Adrenal gland (tissue), 12 donors: ENCODE measurements around the gene TMEM156. TPM values are rescaled to one million over a fixed set of nuclear protein-coding genes. Genes with fewer than 3 reads are reported as not detected.

ENCODE experiments used
- DNase-seq, 7 donors: peaks; one replicate each; pipeline ENCODE4 v3.0.0-alpha.2; 2019 to 2020
- H3K27ac ChIP-seq, 5 donors: fragments of 200-600 bp; sonication (generic) in 4 of 5; 1 replicate in 3 of 5; 2 replicates in 2 of 5; pipeline versions ENCODE4 v1.5.1 to v1.8.0; 2016 to 2020; ENCODE audit warnings: mild to moderate bottlenecking in 1 of 5
- H3K27me3 ChIP-seq: fragments of 200-600 bp; 2 replicates; pipeline ENCODE4 v1.8.0; 2021
- H3K36me3 ChIP-seq, 2 donors: fragments of 200-600 bp; replicated peaks in 1 of 2; 1 replicate in 1 of 2; 2 replicates in 1 of 2; pipeline versions ENCODE4 v1.5.1 to v1.8.0; 2018 to 2022
- H3K4me1 ChIP-seq, 2 donors: fragments of 200-600 bp; replicated peaks in 1 of 2; 1 replicate in 1 of 2; 2 replicates in 1 of 2; pipeline versions ENCODE4 v1.5.1 to v1.8.0; 2018 to 2021
- H3K4me3 ChIP-seq, 4 donors: fragments of 200-600 bp; sonication (generic) in 3 of 4; one replicate each; pipeline ENCODE4 v1.5.1; 2016 to 2018
- H3K9me3 ChIP-seq, 3 donors: fragments of 200-600 bp; sonication (generic) in 1 of 3; replicated peaks in 1 of 3; 1 replicate in 2 of 3; 2 replicates in 1 of 3; pipeline versions ENCODE4 v1.5.1 to v1.8.0; 2016 to 2021
- POLR2A ChIP-seq, 2 donors: fragments of 450-650 bp; IDR thresholded peaks; one replicate each; pipeline ENCODE4 v1.6.1; 2017; ENCODE audit warnings: antibody characterized with exemption in 2 of 2, mild to moderate bottlenecking in 2 of 2, moderate library complexity in 1 of 2
- WGBS, 4 donors: extraction: QIAGEN DNeasy Blood & Tissue Kit in 2 of 4; methylation state at CpG; one replicate each; pipeline versions ENCODE4 v1.1.5 to v1.1.7; 2013 to 2017; 5-methylcytosine and 5-hydroxymethylcytosine counted together
- intact Hi-C, 2 donors: fragments of 100-400 bp; cut with DNase I; formaldehyde crosslinking; loops; one replicate each; pipeline versions ENCODE4 v1.14.1 to v1.15.0; 2022 to 2023
- polyA plus RNA-seq, 3 donors: library from polyadenylated mRNA; stranded (reverse); fragments of 200-250 nt in 2 of 3; fragments of 350-450 nt in 1 of 3; fragmentation: Illumina TruSeq in 1 of 3; extraction: RNeasy Lipid Tissue Mini Kit (QIAGEN cat#74804) in 1 of 3; gene quantifications; one replicate each; pipeline ENCODE4 v1.2.3, GENCODE V29; 2013 to 2014
- total RNA-seq, 9 donors: library from RNA; depleted of rRNA in 4 of 9; stranded (reverse); fragments of >200 nt in 4 of 9; fragments of 120-200 nt in 1 of 9; fragmentation: NEBNext Ultra II Directional in 1 of 9; extraction: Animal tissue kit (Norgen Biotek cat#: 25700) in 1 of 9; gene quantifications; one replicate each; pipeline versions ENCODE4 v1.1.0 to v1.2.4, GENCODE V29; 2013 to 2023
- TF ChIP-seq, protein P1 (sequence below), 6 experiments: fragments of 450-650 bp in 4 of 6; fragments of 200-600 bp in 2 of 6; sonication (generic) in 1 of 6; IDR thresholded peaks; 1 replicate in 5 of 6; 2 replicates in 1 of 6; pipeline versions ENCODE4 v1.5.1 to v1.8.0; 2016 to 2021; ENCODE audit warnings: antibody characterized with exemption in 6 of 6, mild to moderate bottlenecking in 2 of 6, moderate library complexity in 1 of 6
- donor health status: healthy with polysubstance abuse.
- donor health status: Bipolar disorder and iron deficiency.
- donor health status: DM: yes; HTN: yes; CAD: no.
- donor health status: DM: no; HTN: no; CAD: no.
- donor health status: DM: no; HTN: no; CAD: no.
- donor health status: DM: yes; HTN: yes; CAD: no.

TMEM156 gene
- total and polyA plus RNA-seq, 12 donors, result 0.29 to 4.1 (median 0.88) TPM; not detected in 2

DNA sequence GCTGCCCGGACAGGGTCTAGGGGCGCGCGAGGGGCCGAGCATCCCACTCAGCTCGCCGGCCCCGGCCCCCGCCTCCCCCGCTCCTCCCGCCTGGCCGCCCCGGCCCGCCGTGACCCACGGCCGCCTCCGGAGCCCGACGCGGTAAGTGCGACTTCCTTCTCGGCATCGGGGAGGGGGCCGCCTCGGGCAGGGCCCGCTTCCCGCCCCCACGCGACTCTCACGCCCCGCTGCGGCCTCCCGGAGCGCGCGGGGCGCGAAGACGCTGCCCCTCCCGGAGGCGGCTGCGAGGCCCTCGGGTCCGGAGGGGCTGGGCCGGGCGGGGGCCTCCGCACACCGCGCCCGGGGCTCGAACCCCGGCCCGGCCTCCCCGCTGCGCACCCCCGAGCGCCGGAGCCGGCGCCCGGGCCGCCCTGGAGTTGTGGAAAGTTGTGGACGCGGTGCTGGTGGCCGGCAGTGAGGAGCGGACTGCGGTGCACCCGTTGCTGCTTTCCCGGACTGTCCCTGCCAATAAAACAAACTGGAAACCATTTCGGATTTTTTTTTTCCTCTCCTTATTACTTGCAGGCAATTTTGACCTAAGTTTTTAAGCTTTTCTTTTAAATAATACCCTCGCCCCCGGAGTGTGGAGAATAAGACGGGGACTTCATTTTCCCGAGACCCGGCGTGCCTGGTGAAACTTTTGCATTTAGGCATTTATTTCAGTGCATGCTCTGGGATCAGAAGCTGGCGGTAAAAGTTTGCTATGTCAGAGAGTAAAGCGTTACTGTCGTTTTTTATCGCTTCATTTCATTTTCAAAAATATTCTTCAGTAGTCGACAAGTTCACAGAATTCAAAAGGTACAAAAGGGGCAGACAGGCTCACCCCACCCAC lies 13.0 kb upstream of the TMEM156 start:
- Histone ChIP-seq H3K4me1 (peaks cover 16 to 43% of the 10 kb centered on the region in 2 donors), H3K27me3 (no peaks in the 10 kb centered on the region), H3K4me3 (peak overlapping the region; percentile 26 to 97 (median 61)), H3K27ac (peak overlapping the region; percentile 59 to 99 (median 93)), H3K36me3 (no peaks in the 10 kb centered on the region), H3K9me3 (no peaks in the 10 kb centered on the region)
- WGBS, 4 donors, result 0 to 1% (median 0%) methylated on average over 19 to 82 of the region's 82 CpGs
- peak in 6 of 7 donors; percentile 43 to 52 (median 48) for DNase-seq
- intact Hi-C loops, result loop anchor here in 1 of 2 donors (10.0 kb wide), 1 partner anchor 130 kb away; no protein-coding TSS in a partner anchor
- TF ChIP-seq POLR2A (IDR thresholded peaks at IDR 0.05), result peak in 1 of 2 donors; percentile 25
- TF ChIP-seq, protein P1, sequence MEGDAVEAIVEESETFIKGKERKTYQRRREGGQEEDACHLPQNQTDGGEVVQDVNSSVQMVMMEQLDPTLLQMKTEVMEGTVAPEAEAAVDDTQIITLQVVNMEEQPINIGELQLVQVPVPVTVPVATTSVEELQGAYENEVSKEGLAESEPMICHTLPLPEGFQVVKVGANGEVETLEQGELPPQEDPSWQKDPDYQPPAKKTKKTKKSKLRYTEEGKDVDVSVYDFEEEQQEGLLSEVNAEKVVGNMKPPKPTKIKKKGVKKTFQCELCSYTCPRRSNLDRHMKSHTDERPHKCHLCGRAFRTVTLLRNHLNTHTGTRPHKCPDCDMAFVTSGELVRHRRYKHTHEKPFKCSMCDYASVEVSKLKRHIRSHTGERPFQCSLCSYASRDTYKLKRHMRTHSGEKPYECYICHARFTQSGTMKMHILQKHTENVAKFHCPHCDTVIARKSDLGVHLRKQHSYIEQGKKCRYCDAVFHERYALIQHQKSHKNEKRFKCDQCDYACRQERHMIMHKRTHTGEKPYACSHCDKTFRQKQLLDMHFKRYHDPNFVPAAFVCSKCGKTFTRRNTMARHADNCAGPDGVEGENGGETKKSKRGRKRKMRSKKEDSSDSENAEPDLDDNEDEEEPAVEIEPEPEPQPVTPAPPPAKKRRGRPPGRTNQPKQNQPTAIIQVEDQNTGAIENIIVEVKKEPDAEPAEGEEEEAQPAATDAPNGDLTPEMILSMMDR (IDR thresholded peaks at IDR 0.05), result no peak

DNA sequence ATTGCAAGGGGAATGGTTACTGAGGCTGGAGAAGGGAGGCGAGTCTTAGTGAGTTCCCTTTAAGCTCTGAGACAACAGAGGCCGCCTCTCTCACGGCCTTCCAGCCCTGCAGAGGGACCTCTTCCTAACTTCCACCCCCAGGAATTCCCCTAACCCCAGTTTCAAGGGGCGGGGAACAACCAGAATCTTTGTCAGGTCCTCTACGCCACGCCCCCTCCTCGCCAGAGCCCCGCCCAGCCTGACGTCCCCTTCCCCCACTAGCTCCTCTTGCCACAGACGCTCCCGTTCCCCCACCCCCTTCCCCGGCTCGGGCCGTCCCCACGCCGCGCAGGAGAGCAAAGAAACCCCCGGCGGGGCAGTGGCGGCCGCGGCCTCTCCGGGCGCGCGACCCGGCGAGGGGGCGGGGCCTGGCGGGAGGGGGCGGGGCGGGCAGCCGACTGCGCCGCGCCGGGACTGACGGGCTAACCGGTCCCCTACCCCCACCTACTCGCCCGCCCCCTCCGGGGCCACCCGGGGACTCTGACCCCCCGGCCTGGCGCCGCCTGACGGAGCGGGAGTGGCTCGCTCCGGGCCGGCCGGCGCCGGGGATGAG lies 12.3 kb upstream of the TMEM156 start:
- peak overlapping the region in 3 of 4 donors; percentile 51 to 97 (median 71) for H3K4me3 ChIP-seq
- H3K4me1 ChIP-seq, result peaks cover 16 to 43% of the 10 kb centered on the region in 2 donors
- peak; percentile 92 to 97 (median 96) for DNase-seq
- H3K9me3 ChIP-seq, result no peaks in the 10 kb centered on the region
- intact Hi-C loops, result loop anchor here in 1 of 2 donors (10.0 kb wide), 1 partner anchor 130 kb away; no protein-coding TSS in a partner anchor
- H3K27me3 ChIP-seq, result no peaks in the 10 kb centered on the region
- peak overlapping the region; percentile 59 to 99 (median 93) for H3K27ac ChIP-seq
- peak in 1 of 2 donors; percentile 9 for TF ChIP-seq POLR2A (IDR thresholded peaks at IDR 0.05)
- TF ChIP-seq, protein P1 (IDR thresholded peaks at IDR 0.05), result no peak
- 0 to 1% (median 0%) methylated on average over 1 to 53 of the region's 54 CpGs for WGBS, 4 donors
- no peaks in the 10 kb centered on the region for H3K36me3 ChIP-seq

DNA sequence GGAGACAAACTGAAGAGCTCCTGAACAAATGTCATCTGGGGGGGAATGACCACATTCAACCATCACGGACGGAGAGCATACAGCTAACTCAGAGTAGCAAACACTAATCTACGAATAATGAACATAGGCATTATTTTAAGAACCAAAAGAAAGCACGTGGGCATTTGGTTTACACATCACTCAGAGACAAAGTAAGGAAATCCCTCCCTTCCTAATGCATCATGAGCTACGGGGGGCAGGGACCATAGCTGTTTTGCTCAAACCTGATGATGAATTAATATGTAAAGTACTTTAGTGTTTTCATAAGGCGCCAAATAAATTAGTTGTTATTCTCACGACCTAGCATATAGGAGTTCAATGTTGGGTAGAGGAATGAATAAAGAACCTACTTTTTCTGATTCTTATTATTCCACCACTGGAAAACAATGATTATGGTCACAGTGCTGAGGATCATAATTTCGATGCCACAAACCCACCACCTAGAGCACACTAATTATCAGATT lies 11.7 kb upstream of the TMEM156 start:
- intact Hi-C loops, result loop anchor here in 1 of 2 donors (10.0 kb wide), 1 partner anchor 129 kb away; no protein-coding TSS in a partner anchor
- H3K9me3 ChIP-seq, result no peaks in the 10 kb centered on the region
- H3K36me3 ChIP-seq, result no peaks in the 10 kb centered on the region
- H3K4me1 ChIP-seq, result peaks cover 16 to 43% of the 10 kb centered on the region in 2 donors
- no peak for TF ChIP-seq POLR2A (IDR thresholded peaks at IDR 0.05)
- TF ChIP-seq, protein P1 (IDR thresholded peaks at IDR 0.05), result no peak
- peak in 1 of 7 donors; percentile 16 for DNase-seq
- H3K27me3 ChIP-seq, result no peaks in the 10 kb centered on the region
- WGBS, 4 donors, result 17 to 24% (median 22%) methylated on average over 8 of the region's 8 CpGs
- H3K27ac ChIP-seq, result peak overlapping the region; percentile 9 to 99 (median 93)
- peak overlapping the region in 2 of 4 donors; percentile 51 to 97 for H3K4me3 ChIP-seq
